Measurements from ENCODE around the gene SAMD13.

SAMD13 gene

GRCh38 chr1:84301004-84301784 is at the start of gene SAMD13:
Gene SAMD13 (plus strand): TSS chr1:84301708. CDS start chr1:84303235, 1,527 bp downstream.
- peak; percentile 53 for DNase-seq

DNA sequence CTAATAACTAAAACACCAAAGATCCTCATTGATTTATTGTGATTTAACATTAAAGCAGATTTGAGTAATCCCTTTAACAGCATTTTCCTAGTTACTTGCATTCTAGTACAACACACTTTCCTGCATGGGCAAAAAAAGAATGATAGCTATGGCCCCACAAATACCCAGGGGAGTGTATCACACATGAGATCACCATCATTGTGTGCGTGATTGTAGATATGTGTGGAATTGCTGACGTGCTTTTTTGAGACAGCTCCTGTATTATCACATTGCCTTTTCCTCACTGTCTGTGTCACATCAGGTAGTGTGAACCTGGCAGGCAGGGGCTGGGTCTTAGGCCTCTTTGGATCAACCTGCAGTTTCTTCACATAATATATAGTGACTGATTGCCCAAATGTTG is 48.5 kb upstream of the SAMD13 start:
- DNase-seq: no peak

DNA sequence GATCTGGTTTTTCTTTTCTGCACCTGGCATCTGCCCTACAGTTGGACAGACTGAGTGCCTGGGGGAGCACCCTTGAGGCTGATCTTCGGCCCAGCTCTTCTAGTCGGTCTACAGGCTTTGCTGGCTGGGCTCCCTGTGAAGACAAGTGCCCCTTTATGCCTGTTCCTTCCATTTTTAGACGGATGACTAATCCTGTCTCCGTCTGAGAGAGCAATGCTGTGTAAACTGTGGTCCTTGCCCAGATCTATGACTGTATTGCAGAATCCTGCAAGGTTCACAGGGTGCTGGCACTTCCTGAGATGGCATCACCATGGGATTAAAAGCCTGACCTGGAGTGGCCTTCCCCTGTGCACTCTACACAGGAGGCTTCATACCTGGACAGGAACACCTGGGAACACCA is 47.6 kb upstream of the SAMD13 start:
- DNase-seq: no peak

GRCh38 chr1:84254703-84255238 is 46.7 kb upstream of the SAMD13 start:
- no peak for DNase-seq

DNA sequence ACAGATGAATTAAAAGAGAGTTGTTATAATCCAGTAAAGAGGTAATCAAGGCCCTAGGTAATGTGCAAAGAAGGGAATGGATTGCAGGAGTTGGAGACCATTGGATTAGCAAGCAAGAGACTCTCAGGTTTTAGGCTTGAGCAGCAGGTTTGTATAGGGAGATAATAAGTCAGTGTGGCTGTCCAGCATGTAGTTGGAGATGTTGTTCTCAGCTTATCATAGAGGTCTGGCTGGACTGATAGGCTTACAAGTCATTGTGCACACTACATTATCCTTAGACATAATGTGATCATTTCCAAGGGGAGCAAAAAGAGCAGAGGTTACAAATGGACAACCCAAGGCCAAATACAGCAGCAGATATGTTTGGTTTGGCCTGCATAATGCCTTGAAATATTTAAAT is 45.9 kb upstream of the SAMD13 start:
- no peak for DNase-seq

GRCh38 chr1:84257617-84258016 is 43.9 kb upstream of the SAMD13 start:
- DNase-seq: no peak

GRCh38 chr1:84259376-84259775 is 42.1 kb upstream of the SAMD13 start:
- no peak for DNase-seq

GRCh38 chr1:84259989-84260388 is 41.5 kb upstream of the SAMD13 start:
- DNase-seq: no peak

DNA sequence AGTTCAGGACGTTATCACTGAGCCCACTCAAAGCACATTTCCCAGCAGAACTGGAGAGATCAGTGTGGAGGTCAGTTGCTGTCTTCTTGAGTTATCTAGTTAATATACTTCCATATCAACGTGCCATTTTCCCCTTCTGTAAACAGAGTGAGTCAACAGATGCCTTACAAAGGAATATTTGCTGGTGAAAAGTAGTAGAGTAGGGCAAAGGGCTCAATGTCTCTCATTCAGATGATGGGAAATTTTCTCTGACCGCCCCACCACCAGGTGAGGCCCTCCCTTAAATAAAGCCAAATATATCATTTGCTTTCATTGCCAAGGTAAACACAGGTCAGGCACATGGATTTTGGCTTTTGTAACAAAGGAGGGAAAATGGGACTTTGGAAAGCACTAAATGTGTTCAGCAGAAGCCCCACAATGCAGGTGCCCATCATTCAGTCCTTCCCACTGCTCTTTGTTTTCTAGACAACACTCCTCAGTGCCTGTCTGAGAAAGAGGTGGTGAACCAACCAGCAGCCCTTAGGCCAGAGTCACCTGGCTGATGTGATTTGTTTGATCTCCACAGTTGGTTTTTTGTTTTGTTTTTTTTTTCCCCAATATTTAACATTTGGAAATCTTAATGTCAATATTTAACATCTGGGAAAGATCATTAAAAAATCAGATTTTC is 40.5 kb upstream of the SAMD13 start:
- DNase-seq: no peak

DNA sequence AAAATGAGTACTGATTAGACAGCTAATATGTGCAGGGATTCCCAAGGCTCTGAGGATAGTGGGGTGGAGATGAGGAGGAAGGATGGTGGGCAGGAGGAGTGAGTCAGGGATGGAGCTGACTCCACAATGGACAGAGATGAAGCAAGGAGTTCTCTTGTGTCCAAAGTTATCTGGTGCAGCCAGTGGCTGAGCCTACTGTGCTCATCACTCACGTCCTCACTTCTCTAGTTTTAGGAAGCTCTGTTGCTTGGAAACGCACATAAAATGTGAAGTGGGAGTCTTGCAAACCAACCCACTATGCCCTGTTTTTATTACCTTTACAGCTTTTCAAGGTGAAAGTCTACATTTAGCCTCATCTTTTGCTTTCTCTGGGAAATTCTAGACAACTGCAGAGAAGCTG is 36.5 kb upstream of the SAMD13 start:
- DNase-seq: no peak

- DNase-seq: no peak
Measured at GRCh38 chr1:84265867-84266266, 35.6 kb upstream of the SAMD13 start.

DNA sequence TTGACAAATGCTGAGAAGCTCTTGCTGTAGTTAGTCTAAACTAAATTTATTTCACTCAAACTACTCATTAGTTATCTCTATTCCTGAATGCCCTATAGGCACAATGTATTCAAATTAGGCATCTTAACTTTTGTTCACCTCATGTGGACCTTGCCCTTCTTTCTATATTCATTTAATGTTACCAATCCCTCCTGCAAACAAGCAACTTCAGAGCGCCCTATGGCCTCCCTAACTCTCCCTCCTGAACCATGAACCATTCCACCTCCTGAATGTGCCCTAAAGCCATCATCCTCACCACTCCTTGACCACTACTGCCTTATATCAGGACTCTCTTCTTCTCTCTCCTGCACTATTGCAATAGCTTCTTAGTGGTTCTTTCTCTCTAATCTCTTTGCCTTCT is 34.8 kb upstream of the SAMD13 start:
- DNase-seq: no peak

DNA sequence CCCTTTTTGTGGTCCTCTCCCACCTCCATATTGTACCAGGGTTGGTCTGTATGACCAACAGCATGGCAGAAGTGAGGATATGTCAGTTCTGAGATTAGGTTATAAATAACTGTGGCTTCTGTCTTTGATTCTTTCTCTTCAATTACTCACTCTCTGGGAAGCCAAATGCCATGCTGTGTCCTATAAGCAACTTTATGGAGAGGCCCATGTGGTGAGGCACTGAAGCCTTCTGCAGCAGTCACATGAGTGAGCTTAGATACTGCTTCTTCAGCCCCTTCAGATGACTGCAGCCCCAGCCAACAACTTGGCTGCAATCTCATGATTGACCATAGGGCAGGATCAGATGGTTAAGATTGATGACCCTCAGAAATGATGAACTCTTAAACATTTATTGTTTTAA is 34.0 kb upstream of the SAMD13 start:
- DNase-seq: no peak

GRCh38 chr1:84268346-84268745 is 33.2 kb upstream of the SAMD13 start:
- DNase-seq: no peak

DNA sequence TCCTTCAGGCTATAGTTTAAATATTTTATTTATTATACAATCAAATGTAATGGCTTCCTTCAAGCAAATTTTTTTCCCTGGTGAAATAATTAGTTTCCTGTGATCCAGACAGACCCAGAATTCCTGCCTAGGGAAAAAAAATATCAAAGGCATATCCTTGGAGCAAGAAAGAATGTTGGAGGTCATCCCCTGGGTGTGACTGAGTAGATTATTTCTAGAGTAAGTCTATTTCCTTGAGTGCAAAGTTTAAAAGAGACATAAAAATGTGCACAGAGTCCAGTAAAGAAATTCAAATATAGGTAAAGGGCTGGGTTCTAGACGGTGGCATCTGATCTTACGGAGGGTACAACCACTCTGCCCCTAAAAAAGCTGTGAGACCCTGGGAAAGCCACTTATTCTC is 32.2 kb upstream of the SAMD13 start:
- DNase-seq: no peak

DNA sequence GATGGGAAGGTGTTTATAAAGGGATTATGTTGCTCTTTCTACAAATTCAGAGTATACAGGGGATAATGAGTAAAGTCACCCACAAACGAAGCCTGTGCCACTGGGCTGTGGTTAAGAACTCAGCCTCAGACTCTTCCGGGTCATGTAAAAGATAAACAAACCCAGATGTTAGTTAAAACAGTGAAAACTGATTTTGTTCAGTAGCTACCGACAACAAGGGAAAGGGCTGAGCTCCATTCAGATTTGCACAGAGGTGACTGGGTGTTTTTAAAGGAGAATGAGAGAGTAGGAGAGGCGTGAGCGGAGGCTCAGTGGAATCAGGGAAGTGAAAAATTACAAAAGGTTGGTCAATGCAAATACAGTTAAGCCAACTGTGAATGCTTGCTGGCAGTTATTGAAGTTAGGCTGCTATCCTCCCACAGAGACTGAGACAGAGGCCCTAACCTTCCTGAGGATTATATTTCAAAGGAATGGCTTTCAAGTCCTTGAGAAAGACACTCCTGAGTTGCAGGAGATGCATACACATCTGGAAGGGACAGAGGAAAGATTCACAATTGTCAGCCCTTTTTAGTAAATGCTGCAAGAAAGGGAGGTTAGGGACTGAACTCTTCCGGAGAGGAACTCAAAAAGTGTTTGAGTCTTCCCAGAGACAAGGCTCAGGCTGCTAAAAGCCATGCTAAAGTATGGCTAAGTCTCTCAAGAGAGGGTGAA is 29.9 kb upstream of the SAMD13 start:
- DNase-seq: no peak

- no peak for DNase-seq
Measured at GRCh38 chr1:84272401-84272800, 29.1 kb upstream of the SAMD13 start.

DNA sequence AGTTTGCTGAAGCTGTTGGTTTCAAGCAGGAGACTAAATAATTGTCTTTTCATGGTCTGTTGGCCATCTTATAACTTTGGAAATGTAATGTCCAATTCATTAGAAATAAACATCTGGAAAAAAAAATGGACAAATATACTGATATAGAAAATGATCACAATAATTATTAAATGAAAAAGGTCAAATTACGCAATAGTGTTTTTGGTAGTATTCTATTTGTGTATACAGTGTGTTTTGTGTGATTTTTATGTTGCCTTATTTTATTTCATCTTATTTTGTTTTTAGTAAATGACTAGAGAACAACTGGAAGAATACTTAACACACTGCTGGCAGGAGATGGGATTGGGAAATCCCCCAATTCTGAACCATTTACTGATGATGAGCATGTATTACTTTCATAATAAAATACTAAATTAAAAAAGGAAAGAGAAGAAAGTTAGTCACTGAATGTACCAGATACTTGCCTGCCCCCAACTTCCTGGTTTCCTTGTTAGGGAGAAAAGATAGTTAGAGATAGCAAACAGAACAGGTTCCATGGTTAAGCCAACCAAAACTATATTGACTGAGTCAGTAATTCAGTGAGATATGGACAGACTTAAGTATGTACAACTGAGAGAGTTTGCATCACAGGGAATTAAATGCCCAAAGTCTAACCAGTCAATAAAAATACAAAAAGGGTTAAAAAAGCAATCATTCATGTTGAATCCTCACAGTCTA is 24.0 kb upstream of the SAMD13 start:
- DNase-seq: no peak

DNA sequence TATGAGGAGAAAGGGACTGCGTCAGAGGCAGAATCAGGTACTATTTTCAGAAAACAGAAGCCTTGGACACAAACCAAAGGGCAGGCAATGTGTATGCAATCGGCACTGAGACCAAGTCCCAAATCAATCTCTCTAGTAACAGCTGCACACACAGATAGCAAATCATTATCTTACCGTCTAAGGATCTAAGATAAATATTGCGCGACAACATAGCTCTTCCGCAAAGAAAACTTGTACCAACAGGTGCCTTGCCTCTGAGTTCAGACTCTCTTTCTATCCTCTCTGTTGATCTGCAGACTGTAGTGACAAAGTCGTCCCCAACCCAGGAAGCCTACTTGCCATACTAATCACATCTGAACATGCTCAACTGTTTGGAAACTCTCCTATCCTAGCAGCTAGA is 22.6 kb upstream of the SAMD13 start:
- DNase-seq: no peak

GRCh38 chr1:84280912-84281311 is 20.6 kb upstream of the SAMD13 start:
- DNase-seq: no peak

DNA sequence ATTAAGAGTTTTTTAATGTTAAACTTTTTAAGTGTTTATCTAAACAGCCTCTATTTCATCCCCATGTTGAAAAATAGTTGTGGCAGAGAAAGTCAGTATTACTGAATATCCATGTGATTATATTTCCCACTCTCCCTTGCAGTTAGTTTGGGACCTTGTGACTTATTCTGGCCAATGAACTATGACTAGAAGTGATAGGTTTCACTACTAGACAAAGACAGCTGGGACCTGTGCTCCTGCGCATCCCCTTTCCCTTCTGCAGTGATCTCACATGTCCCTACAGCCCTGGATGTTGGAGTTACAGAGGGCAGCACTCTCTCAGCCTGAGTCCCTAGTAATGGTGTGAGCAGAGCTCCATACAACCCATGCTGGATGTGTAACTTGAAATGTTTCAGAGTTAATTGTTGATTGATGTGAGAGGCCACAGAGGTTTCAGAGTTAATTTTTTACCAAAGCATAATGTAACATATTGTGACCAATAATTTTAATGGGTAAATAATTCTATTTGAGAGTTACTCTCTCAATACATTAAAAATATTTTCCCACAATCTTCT is 18.7 kb upstream of the SAMD13 start:
- no peak for DNase-seq

DNA sequence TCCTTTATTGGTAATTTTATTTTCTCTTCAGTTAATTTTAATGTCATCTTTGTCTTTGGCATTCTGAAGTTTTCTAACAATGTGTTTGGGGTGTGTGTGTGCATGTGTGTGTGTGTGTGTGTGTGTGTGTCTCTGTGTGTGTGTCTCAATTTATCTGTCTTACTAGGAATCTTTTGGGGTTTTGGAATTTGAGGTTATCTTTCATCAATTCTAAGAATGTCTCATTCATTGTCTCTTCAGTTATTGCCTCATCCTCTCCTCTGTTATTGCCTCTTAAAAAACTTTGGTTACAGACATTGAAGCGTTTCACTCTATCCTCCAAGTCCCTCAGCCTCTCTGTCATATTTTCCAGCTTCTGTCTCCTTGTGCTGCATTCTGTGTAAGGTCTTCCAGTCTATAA is 18.1 kb upstream of the SAMD13 start:
- no peak for DNase-seq

- DNase-seq: no peak
Measured at GRCh38 chr1:84286071-84286470, 15.4 kb upstream of the SAMD13 start.

All from activated naive CD4-positive, alpha-beta T cell treated with anti-CD3 and anti-CD28 coated beads, Interleukin-2, amount 50 U/mL, for 16 hours (primary cell).